Astrocyte (in vitro differentiated cells and primary cell): ENCODE measurements around the gene MRRF.
"Not testable (repeated sequence)": the region's sequence is repeated elsewhere in the genome, so short reads cannot be mapped to it uniquely, and the experiment has no call there.

Experiments
- EZH2 ChIP-seq: IDR thresholded peaks from 2 replicates; pipeline ENCODE4 v1.6.1; 2012; ENCODE audit warnings: mild to moderate bottlenecking, low read length, inconsistent platforms; ENCODE audit not compliant: insufficient read depth
- TF ChIP-seq, protein P1 (sequence below): IDR thresholded peaks from 2 replicates; pipeline ENCODE4 v1.5.1; 2011; ENCODE audit warnings: low read depth, mild to moderate bottlenecking, inconsistent platforms, low read length, moderate library complexity; ENCODE audit not compliant: insufficient read depth

DNA sequence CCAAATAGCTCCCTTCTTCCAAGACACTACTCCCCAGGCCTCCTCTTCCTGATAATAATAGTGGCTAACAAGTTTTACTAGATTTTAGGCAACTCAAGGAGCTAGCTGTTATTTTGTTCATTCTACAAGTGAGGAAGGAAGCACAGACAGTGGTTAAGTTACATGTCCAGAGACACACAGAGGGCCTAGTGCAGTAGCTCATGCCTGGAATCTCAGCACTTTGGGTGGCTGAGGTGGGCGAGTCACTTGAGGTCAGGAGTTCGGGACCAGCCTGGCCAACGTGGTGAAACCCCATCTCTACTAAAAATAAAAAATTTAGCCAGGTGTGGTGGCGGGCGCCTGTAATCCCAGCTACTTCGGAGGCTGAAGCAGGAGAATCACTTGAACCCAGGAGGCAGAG is 65.8 kb downstream of the MRRF start:
- TF ChIP-seq, protein P1, sequence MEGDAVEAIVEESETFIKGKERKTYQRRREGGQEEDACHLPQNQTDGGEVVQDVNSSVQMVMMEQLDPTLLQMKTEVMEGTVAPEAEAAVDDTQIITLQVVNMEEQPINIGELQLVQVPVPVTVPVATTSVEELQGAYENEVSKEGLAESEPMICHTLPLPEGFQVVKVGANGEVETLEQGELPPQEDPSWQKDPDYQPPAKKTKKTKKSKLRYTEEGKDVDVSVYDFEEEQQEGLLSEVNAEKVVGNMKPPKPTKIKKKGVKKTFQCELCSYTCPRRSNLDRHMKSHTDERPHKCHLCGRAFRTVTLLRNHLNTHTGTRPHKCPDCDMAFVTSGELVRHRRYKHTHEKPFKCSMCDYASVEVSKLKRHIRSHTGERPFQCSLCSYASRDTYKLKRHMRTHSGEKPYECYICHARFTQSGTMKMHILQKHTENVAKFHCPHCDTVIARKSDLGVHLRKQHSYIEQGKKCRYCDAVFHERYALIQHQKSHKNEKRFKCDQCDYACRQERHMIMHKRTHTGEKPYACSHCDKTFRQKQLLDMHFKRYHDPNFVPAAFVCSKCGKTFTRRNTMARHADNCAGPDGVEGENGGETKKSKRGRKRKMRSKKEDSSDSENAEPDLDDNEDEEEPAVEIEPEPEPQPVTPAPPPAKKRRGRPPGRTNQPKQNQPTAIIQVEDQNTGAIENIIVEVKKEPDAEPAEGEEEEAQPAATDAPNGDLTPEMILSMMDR = not testable (repeated sequence)
- not testable (repeated sequence) for TF ChIP-seq EZH2
